NCI-H69 (cell line): Measurements from ENCODE around the gene ARHGAP33.

Experiments used
- DNase-seq: peaks from one replicate; lab custom pipeline; 2025; lab: John Stamatoyannopoulos, UW

The ARHGAP33 gene

GRCh38 chr19:35780058-35780457 lies 4.7 kb downstream of the ARHGAP33 start:
- no peak for DNase-seq

GRCh38 chr19:35780717-35781116 lies 5.4 kb downstream of the ARHGAP33 start:
- no peak for DNase-seq

- DNase-seq = no peak
Measured at GRCh38 chr19:35781650-35782049, 6.3 kb downstream of the ARHGAP33 start.

- no peak for DNase-seq
Measured at GRCh38 chr19:35782589-35782988, 7.2 kb downstream of the ARHGAP33 start.

- no peak for DNase-seq
Measured at GRCh38 chr19:35783469-35784434, 8.4 kb downstream of the ARHGAP33 start.

GRCh38 chr19:35784503-35785338 lies 9.4 kb downstream of the ARHGAP33 start:
- no peak for DNase-seq

- DNase-seq = no peak
Measured at GRCh38 chr19:35785339-35785627, 9.9 kb downstream of the ARHGAP33 start.

- no peak for DNase-seq
Measured at GRCh38 chr19:35786299-35787160, 11.2 kb downstream of the ARHGAP33 start.

- no peak for DNase-seq
Measured at GRCh38 chr19:35787227-35787799, 11.9 kb downstream of the ARHGAP33 start.

GRCh38 chr19:35788205-35788960 lies 13.0 kb downstream of the ARHGAP33 start:
- DNase-seq = no peak

- DNase-seq = no peak
Measured at GRCh38 chr19:35789195-35789977, 14.0 kb downstream of the ARHGAP33 start.

- no peak for DNase-seq
Measured at GRCh38 chr19:35789978-35790944, 14.9 kb downstream of the ARHGAP33 start.

- DNase-seq = peak; percentile 35
Measured at GRCh38 chr19:35790981-35791813, 15.8 kb downstream of the ARHGAP33 start.

GRCh38 chr19:35791814-35792279 lies 16.5 kb downstream of the ARHGAP33 start:
- DNase-seq = no peak

GRCh38 chr19:35792312-35792711 lies 16.9 kb downstream of the ARHGAP33 start:
- DNase-seq = no peak

- DNase-seq = no peak
Measured at GRCh38 chr19:35792888-35793287, 17.5 kb downstream of the ARHGAP33 start.

GRCh38 chr19:35793381-35794165 lies 18.2 kb downstream of the ARHGAP33 start:
- no peak for DNase-seq
